Activated T-cell treated with anti-CD3 and anti-CD28 coated beads for 24 hours (primary cell): Measurements from ENCODE around the gene CACNB4.

Source experiments
- DNase-seq: peaks from one replicate; pipeline ENCODE4 v3.0.0-alpha.2; 2020; ENCODE audit warnings: low read depth

CACNB4 gene

GRCh38 chr2:152088006-152088405, 10.8 kb downstream of the CACNB4 start:
- no peak for DNase-seq

- no peak for DNase-seq
Measured at GRCh38 chr2:152086231-152086630, 12.6 kb downstream of the CACNB4 start.

- DNase-seq: no peak
Measured at GRCh38 chr2:152084076-152084475, 14.8 kb downstream of the CACNB4 start.

GRCh38 chr2:152083202-152083875, 15.5 kb downstream of the CACNB4 start:
- no peak for DNase-seq

GRCh38 chr2:152078662-152079061, 20.2 kb downstream of the CACNB4 start:
- no peak for DNase-seq

- DNase-seq: no peak
Measured at GRCh38 chr2:152078023-152078422, 20.8 kb downstream of the CACNB4 start.

GRCh38 chr2:152075461-152076050, 23.3 kb downstream of the CACNB4 start:
- no peak for DNase-seq

GRCh38 chr2:152072011-152072410, 26.8 kb downstream of the CACNB4 start:
- DNase-seq: no peak

- DNase-seq: no peak
Measured at GRCh38 chr2:152071518-152071917, 27.3 kb downstream of the CACNB4 start.

GRCh38 chr2:152071092-152071491, 27.8 kb downstream of the CACNB4 start:
- DNase-seq: no peak

GRCh38 chr2:152068226-152068625, 30.6 kb downstream of the CACNB4 start:
- no peak for DNase-seq

GRCh38 chr2:152067823-152068222, 31.0 kb downstream of the CACNB4 start:
- no peak for DNase-seq

GRCh38 chr2:152065945-152066344, 32.9 kb downstream of the CACNB4 start:
- DNase-seq: no peak

- no peak for DNase-seq
Measured at GRCh38 chr2:152064001-152064400, 34.8 kb downstream of the CACNB4 start.

- DNase-seq: no peak
Measured at GRCh38 chr2:152063325-152063924, 35.4 kb downstream of the CACNB4 start.

GRCh38 chr2:152062125-152063091, 36.4 kb downstream of the CACNB4 start:
- DNase-seq: no peak

- no peak for DNase-seq
Measured at GRCh38 chr2:152061383-152061782, 37.5 kb downstream of the CACNB4 start.

GRCh38 chr2:152058655-152059054, 40.2 kb downstream of the CACNB4 start:
- no peak for DNase-seq

- DNase-seq: no peak
Measured at GRCh38 chr2:152056418-152056817, 42.4 kb downstream of the CACNB4 start.

- no peak for DNase-seq
Measured at GRCh38 chr2:152055366-152056108, 43.3 kb downstream of the CACNB4 start.

GRCh38 chr2:152054593-152054992, 44.3 kb downstream of the CACNB4 start:
- DNase-seq: no peak

- no peak for DNase-seq
Measured at GRCh38 chr2:152051436-152051835, 47.4 kb downstream of the CACNB4 start.
